Stimulated activated effector memory CD8-positive, alpha-beta T cell treated with anti-CD3 and anti-CD28 coated beads, Interleukin-12 subunit alpha, Interleukin-12 subunit beta, amount 100 ng/mL, for 72 hours (primary cell): Measurements from ENCODE around the gene ZNF69.
"Not testable (repeated sequence)": the region's sequence is repeated elsewhere in the genome, so short reads cannot be mapped to it uniquely, and the experiment has no call there.

Experiments
- ATAC-seq: fragments of 150-1000 bp; cut with Tn5 transposase; 2 replicates; pipeline ENCODE4 v1.10.0; 2021
- DNase-seq, 2 donors: peaks; one replicate each; pipeline ENCODE4 v3.0.0; 2021 to 2022; ENCODE audit warnings: low spot score in 2 of 2
- H3K27ac Mint-ChIP-seq: one replicate; pipeline ENCODE4 v1.8.0; 2022; ENCODE audit warnings: mild to moderate bottlenecking, mixed read lengths
- H3K36me3 Mint-ChIP-seq: one replicate; pipeline ENCODE4 v1.8.0; 2022; ENCODE audit warnings: mild to moderate bottlenecking, mixed read lengths
- H3K4me1 Mint-ChIP-seq: one replicate; pipeline ENCODE4 v1.8.0; 2022; ENCODE audit warnings: mixed read lengths
- H3K4me3 Mint-ChIP-seq: one replicate; pipeline ENCODE4 v1.8.0; 2022; ENCODE audit warnings: mild to moderate bottlenecking, mixed read lengths
- H3K9me3 Mint-ChIP-seq: one replicate; pipeline ENCODE4 v1.8.0; 2022; ENCODE audit warnings: mixed read lengths

Gene ZNF69

GRCh38 chr19:11887611-11888531 is at the start of gene ZNF69:
Gene ZNF69 (plus strand): TSS chr19:11887782. CDS start chr19:11887924, 142 bp downstream.
- DNase-seq = peak; percentile 27 to 74
- Mint-ChIP-seq H3K4me1 (peaks cover 19% of the 10 kb centered on the region), H3K27ac (peak within 1 kb of the TSS; percentile 92), H3K9me3 (no peaks in the 10 kb centered on the region), H3K36me3 (no peaks in the 10 kb centered on the region), H3K4me3 (peak within 1 kb of the TSS; percentile 88)
- peak; percentile 92 for ATAC-seq

GRCh38 chr19:11843722-11844121 is 43.9 kb upstream of the ZNF69 start:
- Mint-ChIP-seq H3K4me1 (peaks cover 6% of the 10 kb centered on the region), H3K36me3 (no peaks in the 10 kb centered on the region), H3K4me3 (no peak overlapping the region), H3K9me3 (peaks cover 7% of the 10 kb centered on the region), H3K27ac (no peak overlapping the region)
- DNase-seq (no peak), ATAC-seq (no peak)

- H3K4me3 Mint-ChIP-seq, DNase-seq, H3K36me3 Mint-ChIP-seq, H3K9me3 Mint-ChIP-seq, H3K27ac Mint-ChIP-seq, ATAC-seq: not testable (repeated sequence)
- H3K4me1 Mint-ChIP-seq = peaks cover 13% of the 10 kb centered on the region
Observed at GRCh38 chr19:11847615-11848014, 40.0 kb upstream of the ZNF69 start.

GRCh38 chr19:11848200-11848593 is 39.4 kb upstream of the ZNF69 start:
- Mint-ChIP-seq H3K4me1 (peaks cover 13% of the 10 kb centered on the region), H3K27ac (no peak overlapping the region), H3K4me3 (peak overlapping the region; percentile 66), H3K36me3 (no peaks in the 10 kb centered on the region), H3K9me3 (peaks cover 8% of the 10 kb centered on the region)
- no peak for ATAC-seq
- DNase-seq = no peak

DNA sequence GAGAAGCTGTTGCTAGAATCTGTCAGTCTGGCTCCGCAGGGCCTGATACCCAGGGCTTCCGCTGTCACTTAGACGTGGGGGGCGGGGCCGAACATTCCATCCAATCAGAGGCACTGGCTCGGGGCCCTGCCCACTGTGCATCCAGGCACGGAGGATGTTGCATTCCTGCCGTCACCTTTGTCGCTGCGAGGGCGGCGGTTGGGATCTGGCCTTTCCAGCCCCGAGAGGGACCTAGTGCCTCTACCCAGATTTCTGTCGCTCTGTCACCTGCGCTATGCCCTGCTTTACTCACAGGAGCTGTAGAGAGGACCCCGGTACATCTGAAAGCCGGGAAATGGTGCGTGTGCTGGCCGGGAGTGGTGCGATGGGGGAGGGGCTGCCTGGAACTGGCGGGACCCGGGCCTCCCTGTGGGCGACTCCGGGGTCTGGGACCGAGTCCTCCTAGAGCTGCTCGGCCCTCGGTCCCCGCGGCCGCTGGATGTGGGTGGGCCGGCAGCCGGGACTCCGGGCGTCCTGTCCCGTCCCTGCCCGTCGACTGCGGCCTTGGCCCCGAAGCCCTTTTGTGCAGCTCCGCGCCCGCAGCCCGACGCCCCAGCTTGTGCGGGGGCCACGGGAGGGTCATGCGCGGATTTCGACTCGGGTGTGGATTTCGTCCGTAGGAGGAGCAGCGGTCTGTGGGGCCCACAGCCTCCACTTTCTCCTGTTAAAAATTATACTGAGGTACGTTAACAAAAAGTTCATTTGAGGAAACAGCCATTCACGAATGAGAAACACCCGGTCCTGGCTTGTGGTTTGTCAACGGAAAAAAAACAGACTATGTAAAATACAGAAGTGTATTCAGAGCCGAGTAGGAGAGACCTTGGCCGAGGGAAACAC is 38.8 kb upstream of the ZNF69 start, which contains the start of gene ZNF439:
TSS of gene ZNF439 (plus strand) at position 133 of the 876 bp plus-strand sequence. CDS start at position 275, 142 bp downstream.
- peak within 1 kb of the TSS; percentile 66 for H3K4me3 Mint-ChIP-seq
- peaks cover 8% of the 10 kb centered on the region for H3K9me3 Mint-ChIP-seq
- no peak within 1 kb of the TSS for H3K27ac Mint-ChIP-seq
- peaks cover 13% of the 10 kb centered on the region for H3K4me1 Mint-ChIP-seq
- ATAC-seq (peak; percentile 98), DNase-seq (peak; percentile 54 to 86)
- H3K36me3 Mint-ChIP-seq = no peaks in the 10 kb centered on the region

DNA sequence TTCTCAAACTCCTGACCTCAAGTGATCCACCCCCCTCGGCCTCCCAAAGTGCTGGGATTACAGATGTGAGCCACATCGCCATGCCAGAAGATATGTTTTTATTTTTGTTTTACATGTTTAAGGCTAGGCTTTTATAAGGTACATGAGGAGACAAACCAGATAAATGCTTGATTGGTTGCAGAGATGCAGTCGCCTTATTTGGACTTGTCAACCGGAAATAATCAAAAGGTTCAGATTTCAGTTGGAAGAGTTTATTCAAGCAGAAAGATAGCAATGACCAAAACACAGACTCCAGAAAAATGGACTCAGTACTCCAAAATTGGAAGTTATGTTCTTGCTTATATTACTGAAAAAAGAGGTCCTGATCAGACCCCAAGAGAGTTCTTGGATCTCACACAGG is 37.3 kb upstream of the ZNF69 start:
- not testable (repeated sequence) for H3K36me3 Mint-ChIP-seq, DNase-seq, H3K4me3 Mint-ChIP-seq, ATAC-seq, H3K27ac Mint-ChIP-seq, H3K9me3 Mint-ChIP-seq
- H3K4me1 Mint-ChIP-seq = peaks cover 13% of the 10 kb centered on the region

- H3K27ac Mint-ChIP-seq = no peak overlapping the region
- H3K4me1 Mint-ChIP-seq = peaks cover 9% of the 10 kb centered on the region
- no peak for ATAC-seq
- H3K36me3 Mint-ChIP-seq = no peaks in the 10 kb centered on the region
- no peak for DNase-seq
- H3K9me3 Mint-ChIP-seq = peaks cover 16% of the 10 kb centered on the region
- no peak overlapping the region for H3K4me3 Mint-ChIP-seq
Observed at GRCh38 chr19:11853358-11853757, 34.2 kb upstream of the ZNF69 start.

GRCh38 chr19:11856596-11857250 is 30.9 kb upstream of the ZNF69 start:
- Mint-ChIP-seq H3K27ac (no peak overlapping the region), H3K9me3 (peaks cover 21% of the 10 kb centered on the region), H3K4me3 (no peak overlapping the region), H3K4me1 (no peaks in the 10 kb centered on the region), H3K36me3 (no peaks in the 10 kb centered on the region)
- no peak for DNase-seq
- ATAC-seq = no peak

DNA sequence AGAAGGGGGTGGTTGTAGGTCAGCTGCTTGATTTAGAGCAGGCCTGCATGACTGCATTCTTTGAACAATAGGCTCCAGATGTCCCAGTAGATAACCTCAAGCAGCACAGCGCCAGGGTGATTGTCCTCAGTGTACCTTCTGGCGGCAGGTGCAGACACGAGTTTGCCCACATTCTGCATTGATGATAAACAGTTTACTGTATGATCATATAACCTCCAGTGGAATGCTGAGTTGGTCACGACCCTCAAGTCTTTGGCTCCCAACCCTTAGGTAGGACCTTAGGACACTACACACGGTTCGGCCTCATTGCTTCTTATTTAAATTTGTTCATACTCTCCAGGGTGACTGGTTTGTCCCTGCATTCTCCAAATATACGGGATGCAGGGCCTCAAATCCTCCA is 26.9 kb upstream of the ZNF69 start:
- H3K9me3 Mint-ChIP-seq = peaks cover 21% of the 10 kb centered on the region

DNA sequence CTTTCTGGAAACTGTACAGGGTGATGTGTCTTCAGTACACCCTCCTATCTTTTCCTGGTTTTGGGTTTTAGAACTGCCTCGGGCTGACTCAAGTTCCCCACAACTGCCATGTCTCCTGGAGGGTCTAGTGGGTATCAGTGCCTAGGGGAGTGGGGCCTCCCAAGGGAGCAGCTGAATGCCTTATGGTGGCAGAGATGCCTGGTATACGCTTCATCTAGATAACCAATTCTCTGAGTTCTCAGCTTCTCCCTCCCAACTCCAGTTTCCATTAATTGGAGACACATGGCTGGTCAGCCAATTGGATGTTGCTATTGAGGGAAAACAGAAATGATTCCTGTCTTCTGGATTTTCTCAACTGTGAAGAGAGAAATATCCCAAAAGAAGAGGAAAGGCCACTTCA is 26.3 kb upstream of the ZNF69 start:
- Mint-ChIP-seq H3K36me3 (no peaks in the 10 kb centered on the region), H3K4me1 (no peaks in the 10 kb centered on the region), H3K4me3 (no peak overlapping the region), H3K9me3 (peaks cover 17% of the 10 kb centered on the region), H3K27ac (no peak overlapping the region)
- DNase-seq = no peak
- no peak for ATAC-seq

More for the DNA sequence above, 26.9 kb upstream of the ZNF69 start:
- DNase-seq (no peak), ATAC-seq (no peak)
- Mint-ChIP-seq H3K4me1 (no peaks in the 10 kb centered on the region), H3K27ac (no peak overlapping the region), H3K36me3 (no peaks in the 10 kb centered on the region), H3K4me3 (no peak overlapping the region)

DNA sequence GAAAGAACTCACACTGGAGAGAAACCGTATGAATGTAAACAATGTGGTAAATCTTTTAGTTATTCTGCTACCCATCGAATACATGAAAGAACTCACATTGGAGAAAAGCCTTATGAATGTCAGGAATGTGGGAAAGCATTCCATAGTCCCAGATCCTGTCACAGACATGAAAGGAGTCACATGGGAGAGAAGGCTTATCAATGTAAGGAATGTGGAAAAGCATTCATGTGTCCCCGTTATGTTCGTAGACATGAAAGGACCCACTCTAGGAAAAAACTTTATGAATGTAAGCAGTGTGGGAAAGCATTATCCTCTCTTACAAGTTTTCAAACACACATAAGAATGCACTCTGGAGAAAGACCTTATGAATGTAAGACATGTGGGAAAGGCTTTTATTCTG is 19.8 kb upstream of the ZNF69 start:
- H3K4me1 Mint-ChIP-seq, H3K27ac Mint-ChIP-seq, DNase-seq, ATAC-seq, H3K4me3 Mint-ChIP-seq: not testable (repeated sequence)
- Mint-ChIP-seq H3K9me3 (peaks cover 29% of the 10 kb centered on the region), H3K36me3 (peaks cover 15% of the 10 kb centered on the region)

- ATAC-seq (no peak), DNase-seq (no peak)
- Mint-ChIP-seq H3K4me3 (no peak overlapping the region), H3K36me3 (peaks cover 15% of the 10 kb centered on the region), H3K27ac (no peak overlapping the region), H3K4me1 (no peaks in the 10 kb centered on the region), H3K9me3 (peaks cover 29% of the 10 kb centered on the region)
Observed at GRCh38 chr19:11868188-11868587, 19.4 kb upstream of the ZNF69 start.

GRCh38 chr19:11872624-11873023 is 15.0 kb upstream of the ZNF69 start:
- peaks cover 21% of the 10 kb centered on the region for H3K9me3 Mint-ChIP-seq
- no peak overlapping the region for H3K4me3 Mint-ChIP-seq
- H3K36me3 Mint-ChIP-seq = peaks cover 10% of the 10 kb centered on the region
- no peak for ATAC-seq
- DNase-seq = no peak
- no peaks in the 10 kb centered on the region for H3K4me1 Mint-ChIP-seq
- H3K27ac Mint-ChIP-seq = no peak overlapping the region

DNA sequence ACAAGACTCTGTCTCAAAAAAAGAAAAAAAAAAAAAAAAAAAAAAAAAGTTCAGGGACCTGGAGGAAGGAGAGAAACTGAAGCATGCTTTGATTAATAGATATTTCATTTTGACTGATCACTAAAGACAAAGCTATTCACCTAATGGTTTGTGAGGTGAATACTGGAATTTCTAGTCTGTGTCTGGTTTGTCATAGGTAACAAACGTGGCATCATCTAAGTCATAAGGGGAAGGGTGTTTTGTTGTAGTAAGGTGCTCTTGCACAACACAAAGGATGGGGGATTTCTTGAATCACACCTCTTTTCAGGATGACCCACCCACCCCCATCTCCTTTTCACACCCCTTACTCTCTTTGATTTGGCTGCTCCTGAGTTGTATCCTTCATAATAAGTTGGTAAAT is 13.8 kb upstream of the ZNF69 start:
- DNase-seq (no peak), ATAC-seq (no peak)
- Mint-ChIP-seq H3K9me3 (peaks cover 9% of the 10 kb centered on the region), H3K4me3 (no peak overlapping the region), H3K36me3 (no peaks in the 10 kb centered on the region), H3K27ac (no peak overlapping the region), H3K4me1 (no peaks in the 10 kb centered on the region)

DNA sequence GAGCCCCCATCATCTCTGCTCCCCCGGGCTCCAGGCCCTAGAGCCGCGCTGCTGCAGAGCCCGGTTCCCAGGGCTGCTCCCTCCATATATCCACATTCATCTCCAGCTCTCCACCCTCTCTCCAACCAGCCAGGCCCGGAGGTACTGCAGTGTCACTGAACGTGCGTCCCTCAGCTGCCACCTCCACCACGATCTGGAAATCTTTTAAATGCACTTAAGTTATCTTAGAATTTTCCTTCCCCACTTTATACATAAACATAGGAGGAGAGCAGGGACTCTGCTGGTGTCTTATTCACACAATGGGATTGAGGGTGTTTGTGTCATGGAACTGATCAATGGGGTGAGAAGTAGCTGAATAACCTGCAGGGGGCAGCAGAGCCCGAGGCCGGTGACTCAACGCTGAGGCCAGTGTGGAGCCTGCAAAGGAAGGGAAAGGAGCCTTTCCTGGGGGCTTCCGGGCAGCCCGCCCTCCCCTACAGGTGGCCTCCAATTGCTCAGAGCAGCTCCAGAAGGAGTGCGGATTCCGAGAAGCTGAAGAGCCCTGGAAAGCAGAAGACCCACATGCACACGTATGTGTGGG is 7.8 kb upstream of the ZNF69 start:
- H3K27ac Mint-ChIP-seq, H3K4me3 Mint-ChIP-seq, H3K36me3 Mint-ChIP-seq, H3K9me3 Mint-ChIP-seq, H3K4me1 Mint-ChIP-seq: not testable (repeated sequence)
- peak; percentile 57 for ATAC-seq
- DNase-seq = peak; percentile 31 to 67
